Pons (tissue), 1 donor: ENCODE results near the gene SHISA6.
A peak's percentile ranks its signal among the peaks of the same experiment; 100 is the strongest.

ENCODE experiments used
- DNase-seq: peaks from one replicate; pipeline ENCODE4 v3.0.0-alpha.2; 2016; ENCODE audit warnings: low spot score

Gene SHISA6

GRCh38 chr17:11598274-11599221 is 357.5 kb downstream of the SHISA6 start, which contains the start of gene DNAH9:
TSS of gene DNAH9 (plus strand) at chr17:11598470. CDS start at chr17:11598499, 29 bp downstream.
- DNase-seq = peak; percentile 92

- DNase-seq = no peak
Measured at GRCh38 chr17:11601661-11602060, 360.6 kb downstream of the SHISA6 start.

GRCh38 chr17:11608396-11608795 is 367.4 kb downstream of the SHISA6 start:
- peak; percentile 6 for DNase-seq

- DNase-seq = no peak
Measured at GRCh38 chr17:11610999-11611566, 370.1 kb downstream of the SHISA6 start.

- no peak for DNase-seq
Measured at GRCh38 chr17:11612956-11613355, 371.9 kb downstream of the SHISA6 start.
